ENCODE data around the gene LCMT1. TPM values are rescaled to one million over a fixed set of nuclear protein-coding genes. Genes with fewer than 3 reads are reported as not detected.

Gene LCMT1
- total RNA-seq, 1 donor, result 30.2 TPM

DNA sequence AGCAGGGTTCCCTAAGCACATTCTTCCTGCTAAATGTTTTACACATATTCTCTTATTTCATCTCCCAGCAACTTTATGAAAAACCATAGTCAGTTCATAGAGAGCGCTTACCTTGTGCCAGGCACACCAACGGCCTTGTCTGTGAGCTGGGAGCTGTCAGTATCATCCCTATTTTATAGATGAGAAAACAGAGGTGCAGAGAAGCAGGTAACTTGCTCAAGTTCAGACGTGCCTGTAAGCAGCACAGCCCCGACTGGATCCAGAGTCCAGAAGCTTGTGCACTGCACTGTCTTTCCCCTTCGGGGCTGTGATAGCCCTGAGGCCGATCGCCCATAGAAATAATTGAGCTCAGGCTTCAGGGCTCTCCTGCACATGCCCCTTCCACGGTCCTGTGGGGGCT, 111.4 kb downstream of the LCMT1 start:
- DNase-seq (ENCODE audit: low read depth), result no peak
- no peak overlapping the region for H3K4me3 ChIP-seq (ENCODE audit: low read depth, low read length)
- TF ChIP-seq, protein P1, sequence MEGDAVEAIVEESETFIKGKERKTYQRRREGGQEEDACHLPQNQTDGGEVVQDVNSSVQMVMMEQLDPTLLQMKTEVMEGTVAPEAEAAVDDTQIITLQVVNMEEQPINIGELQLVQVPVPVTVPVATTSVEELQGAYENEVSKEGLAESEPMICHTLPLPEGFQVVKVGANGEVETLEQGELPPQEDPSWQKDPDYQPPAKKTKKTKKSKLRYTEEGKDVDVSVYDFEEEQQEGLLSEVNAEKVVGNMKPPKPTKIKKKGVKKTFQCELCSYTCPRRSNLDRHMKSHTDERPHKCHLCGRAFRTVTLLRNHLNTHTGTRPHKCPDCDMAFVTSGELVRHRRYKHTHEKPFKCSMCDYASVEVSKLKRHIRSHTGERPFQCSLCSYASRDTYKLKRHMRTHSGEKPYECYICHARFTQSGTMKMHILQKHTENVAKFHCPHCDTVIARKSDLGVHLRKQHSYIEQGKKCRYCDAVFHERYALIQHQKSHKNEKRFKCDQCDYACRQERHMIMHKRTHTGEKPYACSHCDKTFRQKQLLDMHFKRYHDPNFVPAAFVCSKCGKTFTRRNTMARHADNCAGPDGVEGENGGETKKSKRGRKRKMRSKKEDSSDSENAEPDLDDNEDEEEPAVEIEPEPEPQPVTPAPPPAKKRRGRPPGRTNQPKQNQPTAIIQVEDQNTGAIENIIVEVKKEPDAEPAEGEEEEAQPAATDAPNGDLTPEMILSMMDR (IDR thresholded peaks at IDR 0.05; ENCODE audit: insufficient read depth, low read depth, low read length), result no peak

DNA sequence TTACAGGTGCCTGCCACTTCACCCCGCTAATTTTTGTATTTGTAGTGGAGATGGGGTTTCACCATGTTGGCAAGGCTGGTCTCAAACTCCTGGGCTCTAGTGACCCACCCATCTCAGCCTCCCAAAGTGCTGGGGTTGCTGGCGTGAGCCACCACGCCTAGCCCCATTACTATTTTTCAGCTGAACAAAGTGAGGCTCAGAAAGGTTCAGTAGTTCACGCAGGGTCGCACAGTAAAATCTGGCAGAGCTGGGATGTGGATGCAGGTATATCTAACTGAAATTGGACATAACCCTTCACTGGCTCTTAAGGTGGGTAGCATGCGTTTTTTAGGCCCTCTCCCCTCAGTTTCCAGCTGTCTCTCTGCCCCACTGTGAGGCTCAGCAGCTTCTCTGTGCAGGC, 112.4 kb downstream of the LCMT1 start:
- no peak overlapping the region for H3K4me3 ChIP-seq (ENCODE audit: low read depth, low read length)
- DNase-seq (ENCODE audit: low read depth), result no peak
- TF ChIP-seq, protein P1 (IDR thresholded peaks at IDR 0.05; ENCODE audit: insufficient read depth, low read depth, low read length), result no peak

DNA sequence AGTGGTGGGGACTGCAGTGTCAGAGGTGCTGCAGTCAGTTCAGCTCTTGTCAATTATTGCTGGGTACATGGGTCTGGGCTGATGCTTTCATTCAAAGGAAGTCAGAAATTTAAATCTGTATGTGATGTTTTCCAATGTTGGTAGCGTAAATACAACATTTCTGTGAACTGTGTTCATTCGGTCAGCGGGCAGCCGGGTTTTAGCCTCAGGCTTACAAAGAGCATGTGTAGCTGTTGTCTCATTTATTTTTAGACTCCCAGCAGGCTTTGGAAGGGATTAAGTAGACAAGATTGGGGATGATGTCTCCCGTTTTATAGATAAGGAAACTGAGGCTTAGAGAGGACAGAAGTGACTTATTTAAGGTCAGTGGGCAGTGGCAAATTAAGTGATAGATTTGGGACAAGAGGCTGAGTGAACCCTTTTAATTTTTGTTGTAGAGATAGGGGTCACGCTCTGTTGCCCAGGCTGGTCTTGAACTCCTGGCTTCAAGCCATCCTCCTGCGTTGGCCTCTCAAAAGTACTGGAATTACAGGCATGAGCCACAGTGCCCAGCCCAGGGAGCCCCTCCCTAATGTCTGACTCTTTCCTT, 113.3 kb downstream of the LCMT1 start:
- TF ChIP-seq, protein P1 (IDR thresholded peaks at IDR 0.05; ENCODE audit: insufficient read depth, low read depth, low read length), result no peak
- no peak for DNase-seq (ENCODE audit: low read depth)
- H3K4me3 ChIP-seq (ENCODE audit: low read depth, low read length), result no peak overlapping the region

Small RNA genes within 50 kb of the gene (small RNA-seq; reads per million reads assigned to genes)
- gene RN7SL557P, result not detected

Other genes with a start within 250 kb of the LCMT1 start
- gene ARHGAP17, start 96.4 kb upstream of the LCMT1 start, total RNA-seq, result 32.5 and 36.7 TPM in 2 replicates
- not detected in 2 replicates for gene AQP8, start 105.2 kb downstream of the LCMT1 start, total RNA-seq
- 4.8 and 6.0 TPM in 2 replicates for gene ZKSCAN2, start 146.1 kb downstream of the LCMT1 start, total RNA-seq

Measured in fibroblast of villous mesenchyme (primary cell).